AG04450 (cell line): ENCODE measurements around the gene ISG20. TPM values are rescaled to one million over a fixed set of nuclear protein-coding genes. Genes with fewer than 3 reads are reported as not detected.

Experiments used
- CTCF ChIA-PET: fragments of 300-600, 350-600 bp; formaldehyde crosslinking; extraction: SDS; loops from one replicate; lab custom pipeline; 2022; ENCODE audit warnings: antibody characterized with exemption, inconsistent platforms; lab: Charles Lee
- POLR2A ChIA-PET: fragments of 350-600 bp; formaldehyde crosslinking; extraction: SDS; loops from one replicate; lab custom pipeline; 2021; ENCODE audit warnings: antibody characterized with exemption, inconsistent platforms; lab: Yijun Ruan, JAX
- DNase-seq: peaks from one replicate; pipeline ENCODE4 v3.0.0-alpha.2; 2011; ENCODE audit warnings: low read depth, low spot score
- H3K27ac ChIP-seq: one replicate; pipeline ENCODE4 v1.5.1; 2012; ENCODE audit warnings: low read depth, low read length, control low read depth
- H3K27me3 ChIP-seq: one replicate; pipeline ENCODE4 v1.6.0; 2012; ENCODE audit warnings: low read length; ENCODE audit not compliant: control insufficient read depth, insufficient read depth
- H3K4me3 ChIP-seq: 2 replicates; pipeline ENCODE4 v1.5.1; 2011; ENCODE audit warnings: mild to moderate bottlenecking, low read depth, low read length, control low read depth
- H3K9me3 ChIP-seq: 2 replicates; pipeline ENCODE4 v1.5.1; 2012; ENCODE audit warnings: low read length; ENCODE audit not compliant: control insufficient read depth, insufficient read depth
- polyA minus RNA-seq: library from RNA; depleted of rRNA, polyadenylated mRNA; stranded (reverse); fragments of >200 nt; gene quantifications from 2 replicates; pipeline ENCODE4 v1.2.3, GENCODE V29; 2011; rRNA and poly(A)+ RNA removed
- polyA plus RNA-seq: library from polyadenylated mRNA; depleted of rRNA; stranded (reverse); fragments of >200 nt; gene quantifications from 2 replicates; pipeline ENCODE4 v1.2.3, GENCODE V29; 2011; rRNA removed
- TF ChIP-seq, protein P1 (sequence below): IDR thresholded peaks from 2 replicates; pipeline ENCODE4 v1.5.1; 2011; ENCODE audit warnings: low read depth, low read length, control low read depth, inconsistent platforms

ISG20 gene
- polyA plus RNA-seq, result 5.2 and 5.5 TPM in 2 replicates
- polyA minus RNA-seq, result 1.4 and 1.6 TPM in 2 replicates

- H3K4me3 ChIP-seq, result peak within 1 kb of the TSS; percentile 58
- H3K27me3 ChIP-seq, result no peaks in the 10 kb centered on the region
- TF ChIP-seq, protein P1, sequence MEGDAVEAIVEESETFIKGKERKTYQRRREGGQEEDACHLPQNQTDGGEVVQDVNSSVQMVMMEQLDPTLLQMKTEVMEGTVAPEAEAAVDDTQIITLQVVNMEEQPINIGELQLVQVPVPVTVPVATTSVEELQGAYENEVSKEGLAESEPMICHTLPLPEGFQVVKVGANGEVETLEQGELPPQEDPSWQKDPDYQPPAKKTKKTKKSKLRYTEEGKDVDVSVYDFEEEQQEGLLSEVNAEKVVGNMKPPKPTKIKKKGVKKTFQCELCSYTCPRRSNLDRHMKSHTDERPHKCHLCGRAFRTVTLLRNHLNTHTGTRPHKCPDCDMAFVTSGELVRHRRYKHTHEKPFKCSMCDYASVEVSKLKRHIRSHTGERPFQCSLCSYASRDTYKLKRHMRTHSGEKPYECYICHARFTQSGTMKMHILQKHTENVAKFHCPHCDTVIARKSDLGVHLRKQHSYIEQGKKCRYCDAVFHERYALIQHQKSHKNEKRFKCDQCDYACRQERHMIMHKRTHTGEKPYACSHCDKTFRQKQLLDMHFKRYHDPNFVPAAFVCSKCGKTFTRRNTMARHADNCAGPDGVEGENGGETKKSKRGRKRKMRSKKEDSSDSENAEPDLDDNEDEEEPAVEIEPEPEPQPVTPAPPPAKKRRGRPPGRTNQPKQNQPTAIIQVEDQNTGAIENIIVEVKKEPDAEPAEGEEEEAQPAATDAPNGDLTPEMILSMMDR, result peak; percentile 50
- ChIA-PET CTCF (interaction anchor here (0.8 to 1.3 kb wide), 6 partner anchors 11 to 251 kb away, joined by 3 to 5 read pairs (median 4); partner anchors contain the start of genes MRPL46 and MRPS11), POLR2A (interaction anchor here (0.5 to 1.6 kb wide), 13 partner anchors 9 to 402 kb away, joined by 3 to 18 read pairs (median 3); partner anchors contain the start of genes MFGE8 and MRPL46)
- peak within 1 kb of the TSS; percentile 99 for H3K27ac ChIP-seq
- DNase-seq, result peak; percentile 96
- H3K9me3 ChIP-seq, result no peaks in the 10 kb centered on the region; the same call in 1 of the 2 replicates
Measured at GRCh38 chr15:88638626-88639372, at the start of gene ISG20. TSS of gene ISG20 (plus strand) at chr15:88639016. CDS start at chr15:88639367, 351 bp downstream.

- Histone ChIP-seq H3K4me3 (no peak overlapping the region), H3K27me3 (peaks cover 2% of the 10 kb centered on the region), H3K27ac (no peak overlapping the region), H3K9me3 (no peaks in the 10 kb centered on the region)
- ChIA-PET CTCF (interaction anchor here (0.6 kb wide), 1 partner anchor 14 kb away, joined by 3 read pairs; no protein-coding TSS in a partner anchor), POLR2A (no interaction called here)
- TF ChIP-seq, protein P1, result no peak
- no peak for DNase-seq
Measured at GRCh38 chr15:88590759-88591158, 48.1 kb upstream of the ISG20 start.

DNA sequence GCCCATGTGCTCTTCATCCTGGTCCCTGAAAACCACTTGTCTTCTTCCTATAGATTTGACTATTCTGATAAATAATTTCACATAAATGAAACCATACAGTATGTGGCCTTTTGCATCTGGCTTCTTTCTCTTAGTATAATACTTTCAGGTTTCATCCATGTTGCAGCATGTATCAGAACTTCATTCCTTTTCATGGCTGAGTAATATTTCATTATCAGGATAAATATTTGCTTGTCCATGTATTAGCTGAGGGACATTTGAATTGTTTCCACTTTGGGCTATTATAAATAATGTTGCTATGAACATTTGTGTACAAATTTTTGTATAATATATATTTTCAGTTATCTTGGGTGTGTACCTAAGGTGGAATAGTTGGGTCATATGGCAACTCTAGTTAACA lies 47.4 kb upstream of the ISG20 start:
- no peak for DNase-seq
- Histone ChIP-seq H3K9me3 (no peaks in the 10 kb centered on the region), H3K4me3 (no peak overlapping the region), H3K27ac (no peak overlapping the region), H3K27me3 (peaks cover 2% of the 10 kb centered on the region)
- TF ChIP-seq, protein P1, result no peak
- ChIA-PET POLR2A (no interaction called here), CTCF (interaction anchor here (0.6 kb wide), 1 partner anchor 13 kb away, joined by 3 read pairs; no protein-coding TSS in a partner anchor)

DNA sequence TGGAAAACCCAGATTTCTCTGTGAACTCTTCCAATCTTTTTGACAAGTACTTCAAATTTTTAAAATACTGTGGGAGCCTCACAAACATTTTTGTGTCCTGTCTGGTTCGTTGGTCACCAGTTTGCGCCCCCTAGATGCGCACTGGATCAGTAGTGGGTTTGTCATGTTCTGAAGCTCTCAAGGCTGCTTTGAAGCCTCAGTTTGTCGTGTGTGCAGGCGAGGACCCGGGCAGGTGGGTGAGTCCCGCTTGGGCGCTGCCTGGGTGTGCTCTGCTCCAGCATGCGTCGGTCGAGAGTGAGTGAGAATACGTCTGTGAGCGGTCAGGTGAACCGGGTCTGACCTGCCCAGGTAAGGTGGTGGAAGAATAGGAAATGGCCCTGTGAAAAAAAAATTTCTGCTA lies 34.9 kb upstream of the ISG20 start:
- no peak overlapping the region for H3K4me3 ChIP-seq
- peaks cover 43% of the 10 kb centered on the region for H3K27me3 ChIP-seq
- TF ChIP-seq, protein P1, result no peak
- CTCF ChIA-PET, result no interaction called here
- no peak overlapping the region for H3K27ac ChIP-seq
- H3K9me3 ChIP-seq, result peaks cover 6% of the 10 kb centered on the region; the same call in 1 of the 2 replicates
- no peak for DNase-seq
- POLR2A ChIA-PET, result no interaction called here
